ENCODE measurements around the gene PDILT. TPM values are rescaled to one million over a fixed set of nuclear protein-coding genes. Genes with fewer than 3 reads are reported as not detected.

Gene PDILT
- total RNA-seq, 2 experiments from 2014 or later: not detected

- ChIA-PET CTCF (interaction anchor here (0.9 kb wide), 1 partner anchor 456 kb away, joined by 3 read pairs; no protein-coding TSS in a partner anchor), POLR2A (no interaction called here)
- intact Hi-C loops (cut with micrococcal nuclease): no loop called here
- DNase-seq: no peak
- Mint-ChIP-seq H3K4me3 (no peak overlapping the region), H3K36me3 (ENCODE audit: low read depth) (no peaks in the 10 kb centered on the region), H3K4me1 (ENCODE audit: low read depth) (no peaks in the 10 kb centered on the region), H3K27ac (no peak overlapping the region), H3K27me3 (peaks cover 8% of the 10 kb centered on the region), H3K9me3 (no peaks in the 10 kb centered on the region)
- no peak for ATAC-seq
- TF ChIP-seq CTCF (IDR thresholded peaks at IDR 0.05): no peak
Observed at GRCh38 chr16:20363191-20363590, 41.3 kb downstream of the PDILT start.

- TF ChIP-seq CTCF (IDR thresholded peaks at IDR 0.05): no peak
- H3K27me3 Mint-ChIP-seq: peaks cover 2% of the 10 kb centered on the region
- no peak overlapping the region for H3K4me3 Mint-ChIP-seq
- H3K27ac Mint-ChIP-seq: no peak overlapping the region
- ChIA-PET POLR2A (no interaction called here), CTCF (interaction anchor here (2.0 kb wide), 1 partner anchor 23 kb away, joined by 5 read pairs; no protein-coding TSS in a partner anchor)
- H3K9me3 Mint-ChIP-seq: no peaks in the 10 kb centered on the region
- H3K36me3 Mint-ChIP-seq (ENCODE audit: low read depth): no peaks in the 10 kb centered on the region
- no peak for ATAC-seq
- intact Hi-C loops (cut with micrococcal nuclease): no loop called here
- H3K4me1 Mint-ChIP-seq (ENCODE audit: low read depth): no peaks in the 10 kb centered on the region
- no peak for DNase-seq
Observed at GRCh38 chr16:20359997-20360396, 44.5 kb downstream of the PDILT start.

- no peak for TF ChIP-seq CTCF (IDR thresholded peaks at IDR 0.05)
- ATAC-seq (no peak), DNase-seq (no peak)
- ChIA-PET CTCF (no interaction called here), POLR2A (no interaction called here)
- H3K27me3 Mint-ChIP-seq: peaks cover 2% of the 10 kb centered on the region
- intact Hi-C loops (cut with micrococcal nuclease): no loop called here
- H3K27ac Mint-ChIP-seq: no peak overlapping the region
- no peaks in the 10 kb centered on the region for H3K9me3 Mint-ChIP-seq
- no peaks in the 10 kb centered on the region for H3K4me1 Mint-ChIP-seq (ENCODE audit: low read depth)
- no peak overlapping the region for H3K4me3 Mint-ChIP-seq
- no peaks in the 10 kb centered on the region for H3K36me3 Mint-ChIP-seq (ENCODE audit: low read depth)
Observed at GRCh38 chr16:20355114-20355782, 49.3 kb downstream of the PDILT start.

- no peak for TF ChIP-seq CTCF (IDR thresholded peaks at IDR 0.05)
- intact Hi-C loops (cut with micrococcal nuclease): no loop called here
- ChIA-PET CTCF (no interaction called here), POLR2A (no interaction called here)
- Mint-ChIP-seq H3K9me3 (no peaks in the 10 kb centered on the region), H3K27me3 (peaks cover 2% of the 10 kb centered on the region), H3K4me1 (ENCODE audit: low read depth) (no peaks in the 10 kb centered on the region), H3K36me3 (ENCODE audit: low read depth) (no peaks in the 10 kb centered on the region), H3K4me3 (no peak overlapping the region), H3K27ac (no peak overlapping the region)
- ATAC-seq (no peak), DNase-seq (no peak)
Observed at GRCh38 chr16:20353379-20353778, 51.2 kb downstream of the PDILT start.

- H3K27me3 Mint-ChIP-seq: peaks cover 4% of the 10 kb centered on the region
- no peak for ATAC-seq
Observed at GRCh38 chr16:20352615-20353014, 51.9 kb downstream of the PDILT start, which contains the start of gene UMOD. Gene UMOD (minus strand): TSS chr16:20352715. CDS start chr16:20350737, 1,978 bp downstream.

More at GRCh38 chr16:20352615-20353014, 51.9 kb downstream of the PDILT start, which contains the start of gene UMOD:
- no peak for DNase-seq
- Mint-ChIP-seq H3K4me3 (no peak within 1 kb of the TSS), H3K9me3 (no peaks in the 10 kb centered on the region), H3K4me1 (ENCODE audit: low read depth) (no peaks in the 10 kb centered on the region), H3K27ac (no peak within 1 kb of the TSS), H3K36me3 (ENCODE audit: low read depth) (no peaks in the 10 kb centered on the region)
- CTCF ChIA-PET: no interaction called here
- intact Hi-C loops (cut with micrococcal nuclease): no loop called here
- POLR2A ChIA-PET: no interaction called here
- TF ChIP-seq CTCF (IDR thresholded peaks at IDR 0.05): no peak
